Astrocyte of the cerebellum (primary cell): ENCODE measurements around the gene TSHB.

Experiments used
- DNase-seq: peaks from one replicate; pipeline ENCODE4 v3.0.0-alpha.2; 2011; ENCODE audit warnings: low read depth
- H3K4me3 ChIP-seq: 2 replicates; pipeline ENCODE4 v1.5.1; 2011; ENCODE audit warnings: mild to moderate bottlenecking, low read depth, low read length, moderate library complexity
- in situ Hi-C: cut with HindIII; loops from 2 replicates; pipeline ENCODE4 v1.10.0; 2017; ENCODE audit warnings: low sequenced_read_pairs
- TF ChIP-seq, protein P1 (sequence below): IDR thresholded peaks from 2 replicates; pipeline ENCODE4 v1.5.1; 2012; ENCODE audit warnings: low read length, low read depth, moderate library complexity, mild to moderate bottlenecking; ENCODE audit errors: missing control alignments

TSHB gene

DNA sequence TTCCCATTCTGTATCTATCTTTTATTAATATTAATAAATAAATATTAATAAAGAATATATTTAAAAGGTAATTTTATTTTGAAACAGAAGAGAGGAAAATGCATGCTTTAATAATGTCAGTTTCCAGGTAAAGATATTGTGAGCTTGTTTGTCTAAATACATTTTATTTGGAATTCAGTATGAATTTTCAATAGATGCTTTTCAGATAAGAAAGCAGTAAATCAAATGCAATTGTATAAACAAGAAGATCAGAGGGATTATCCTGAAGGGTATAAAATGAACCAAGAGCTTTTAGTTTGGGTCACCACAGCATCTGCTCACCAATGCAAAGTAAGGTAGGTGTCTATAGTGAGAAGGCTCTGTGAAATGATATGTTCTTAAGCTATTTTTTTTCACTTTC lies at the start of gene TSHB:
Gene TSHB, plus strand, starts transcription at position 301 of the 400 bp plus-strand sequence. CDS start 3,537 bp downstream, outside the sequence.
- no peak for DNase-seq
- TF ChIP-seq, protein P1, sequence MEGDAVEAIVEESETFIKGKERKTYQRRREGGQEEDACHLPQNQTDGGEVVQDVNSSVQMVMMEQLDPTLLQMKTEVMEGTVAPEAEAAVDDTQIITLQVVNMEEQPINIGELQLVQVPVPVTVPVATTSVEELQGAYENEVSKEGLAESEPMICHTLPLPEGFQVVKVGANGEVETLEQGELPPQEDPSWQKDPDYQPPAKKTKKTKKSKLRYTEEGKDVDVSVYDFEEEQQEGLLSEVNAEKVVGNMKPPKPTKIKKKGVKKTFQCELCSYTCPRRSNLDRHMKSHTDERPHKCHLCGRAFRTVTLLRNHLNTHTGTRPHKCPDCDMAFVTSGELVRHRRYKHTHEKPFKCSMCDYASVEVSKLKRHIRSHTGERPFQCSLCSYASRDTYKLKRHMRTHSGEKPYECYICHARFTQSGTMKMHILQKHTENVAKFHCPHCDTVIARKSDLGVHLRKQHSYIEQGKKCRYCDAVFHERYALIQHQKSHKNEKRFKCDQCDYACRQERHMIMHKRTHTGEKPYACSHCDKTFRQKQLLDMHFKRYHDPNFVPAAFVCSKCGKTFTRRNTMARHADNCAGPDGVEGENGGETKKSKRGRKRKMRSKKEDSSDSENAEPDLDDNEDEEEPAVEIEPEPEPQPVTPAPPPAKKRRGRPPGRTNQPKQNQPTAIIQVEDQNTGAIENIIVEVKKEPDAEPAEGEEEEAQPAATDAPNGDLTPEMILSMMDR = no peak
- no peak within 1 kb of the TSS for H3K4me3 ChIP-seq
- in situ Hi-C loops = no loop called here

DNA sequence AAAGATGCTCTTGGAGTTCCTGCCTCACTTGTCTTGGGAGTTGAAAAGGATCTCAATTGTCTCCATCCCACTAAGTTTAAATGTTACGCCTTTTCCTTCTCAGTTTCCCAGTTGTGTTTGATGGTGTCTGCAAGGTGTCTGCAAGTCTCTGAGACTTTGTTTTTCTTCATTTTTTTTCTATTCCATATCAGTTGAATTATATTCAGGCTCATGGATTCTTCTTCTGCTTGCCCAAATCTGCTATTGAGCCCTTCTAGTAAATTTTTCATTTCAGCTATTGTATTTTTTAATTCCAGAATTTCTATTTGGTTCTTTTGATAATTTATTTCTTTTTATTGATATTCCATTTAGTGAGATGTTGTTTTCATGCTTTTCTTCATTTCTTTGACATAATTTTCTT lies 47.4 kb upstream of the TSHB start:
- H3K4me3 ChIP-seq = no peak overlapping the region
- in situ Hi-C loops = no loop called here
- no peak for DNase-seq
- TF ChIP-seq, protein P1 = no peak

DNA sequence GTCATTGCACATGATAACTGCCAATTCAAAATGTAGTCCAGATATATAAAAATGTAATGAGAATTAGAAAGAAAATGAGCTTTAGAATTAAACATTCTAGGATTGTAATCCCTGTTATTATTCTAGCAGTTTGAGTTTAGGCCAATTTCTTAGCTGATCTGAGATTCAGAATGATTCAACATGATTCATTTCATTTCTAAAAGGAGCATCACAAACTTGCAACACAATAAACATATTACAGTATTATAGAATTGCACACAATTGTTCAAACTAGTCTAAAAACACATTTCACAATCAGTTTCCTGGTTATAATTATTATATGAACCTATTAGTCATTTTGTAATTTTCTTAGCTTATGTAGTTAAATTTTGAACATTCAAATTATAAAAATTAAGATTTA lies 43.3 kb upstream of the TSHB start:
- TF ChIP-seq, protein P1 = no peak
- no peak for DNase-seq
- in situ Hi-C loops = loop anchor here (5.0 kb wide), 1 partner anchor 126 kb away; no protein-coding TSS in a partner anchor
- H3K4me3 ChIP-seq = no peak overlapping the region

DNA sequence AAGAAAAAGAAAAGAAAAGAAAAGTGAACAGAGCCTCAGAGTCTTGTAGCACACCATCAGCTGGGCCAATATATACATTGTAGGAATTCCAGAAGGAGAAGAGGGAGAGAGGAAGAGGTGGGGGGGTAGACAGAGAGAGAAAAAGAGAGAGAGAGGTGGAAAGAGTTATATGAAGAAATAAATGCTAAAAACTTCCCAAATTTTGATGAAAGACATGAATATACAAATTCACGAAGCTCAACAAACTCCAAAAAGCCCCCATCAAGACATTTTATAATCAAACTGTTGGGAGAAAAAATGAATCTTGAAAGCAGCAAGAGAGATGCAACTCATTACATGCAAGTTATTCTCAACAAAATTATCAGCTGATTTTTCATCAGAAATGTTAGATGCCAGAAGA lies 41.5 kb upstream of the TSHB start:
- TF ChIP-seq, protein P1 = no peak
- DNase-seq = no peak
- in situ Hi-C loops = loop anchor here (5.0 kb wide), 1 partner anchor 124 kb away; no protein-coding TSS in a partner anchor
- no peak overlapping the region for H3K4me3 ChIP-seq

DNA sequence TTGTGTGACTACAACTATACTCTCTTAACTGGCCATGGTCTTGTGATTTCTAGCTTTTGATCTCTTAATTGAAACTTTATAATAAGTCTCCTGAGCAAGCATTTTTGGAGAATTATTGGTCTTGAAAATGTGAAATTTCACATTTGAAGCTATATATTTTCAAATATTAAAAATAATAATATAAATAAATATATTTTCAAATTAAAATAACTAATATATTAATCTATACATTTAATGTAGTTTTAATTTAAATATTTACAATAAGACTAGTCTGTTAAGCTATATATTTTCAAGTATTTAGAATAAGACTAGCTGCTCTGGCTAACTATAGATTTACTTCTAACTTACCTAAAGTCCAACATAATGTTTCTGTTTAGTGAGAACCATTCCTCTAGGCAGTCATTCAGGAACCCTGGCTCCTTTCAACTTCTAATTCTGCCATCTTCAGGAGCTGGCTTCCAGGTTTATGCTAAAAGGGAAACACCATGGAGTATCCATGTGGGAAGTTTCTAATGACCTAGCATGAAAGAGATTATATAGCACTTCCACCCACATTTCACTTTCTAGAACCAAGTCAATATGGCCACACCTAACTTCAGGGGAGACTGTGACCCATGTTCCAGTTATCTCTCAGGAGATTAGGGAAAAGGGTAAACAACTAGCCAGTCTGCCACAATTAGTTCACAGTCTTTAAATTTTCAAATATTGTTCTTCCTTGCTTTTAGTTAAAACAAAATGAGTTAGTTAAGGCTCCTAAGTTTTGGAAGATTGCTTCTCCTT lies 31.9 kb upstream of the TSHB start:
- TF ChIP-seq, protein P1 = no peak
- in situ Hi-C loops = no loop called here
- no peak overlapping the region for H3K4me3 ChIP-seq

DNA sequence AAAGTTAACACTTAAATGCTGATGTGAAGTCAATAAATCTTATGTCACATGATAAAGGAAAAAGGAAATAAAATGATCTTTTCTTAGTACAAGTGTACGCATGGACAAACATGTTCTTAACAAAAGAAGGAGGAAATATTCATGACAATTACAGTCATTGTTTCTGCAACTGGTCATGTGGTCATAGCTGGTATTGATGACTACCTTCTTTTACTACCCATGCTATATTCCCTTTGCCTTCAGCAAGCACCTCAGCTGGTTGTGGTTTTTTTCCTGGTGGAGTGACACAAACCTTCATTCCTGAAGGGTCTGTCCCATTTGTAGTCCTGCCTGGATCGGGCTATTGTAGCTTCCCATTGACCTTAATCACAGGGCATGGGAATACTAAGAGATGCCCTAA lies 23.4 kb upstream of the TSHB start:
- DNase-seq = no peak
- TF ChIP-seq, protein P1 = no peak
- H3K4me3 ChIP-seq = no peak overlapping the region
- in situ Hi-C loops = no loop called here

More for the DNA sequence above, 31.9 kb upstream of the TSHB start:
- DNase-seq = no peak
